Activated T-cell treated with anti-CD3 and anti-CD28 coated beads for 24 hours (primary cell): Measurements from ENCODE around the gene ANKRD1.
"Not testable (repeated sequence)": the region's sequence is repeated elsewhere in the genome, so short reads cannot be mapped to it uniquely, and the experiment has no call there.

Experiments
- DNase-seq: peaks from one replicate; pipeline ENCODE4 v3.0.0-alpha.2; 2020; ENCODE audit warnings: low read depth

The ANKRD1 gene

GRCh38 chr10:90920986-90921666, at the start of gene ANKRD1:
ANKRD1 (minus strand) TSS chr10:90921087; CDS start chr10:90921027, 60 bp downstream.
- no peak for DNase-seq

GRCh38 chr10:90969947-90970673, 49.2 kb upstream of the ANKRD1 start:
- DNase-seq = no peak

GRCh38 chr10:90969121-90969534, 48.2 kb upstream of the ANKRD1 start:
- no peak for DNase-seq

GRCh38 chr10:90968328-90969081, 47.6 kb upstream of the ANKRD1 start:
- DNase-seq = no peak

- DNase-seq = no peak
Measured at GRCh38 chr10:90967865-90968264, 47.0 kb upstream of the ANKRD1 start.

- no peak for DNase-seq
Measured at GRCh38 chr10:90966146-90966545, 45.3 kb upstream of the ANKRD1 start.

- no peak for DNase-seq
Measured at GRCh38 chr10:90965720-90966119, 44.8 kb upstream of the ANKRD1 start.

- no peak for DNase-seq
Measured at GRCh38 chr10:90964781-90965465, 44.0 kb upstream of the ANKRD1 start.

- DNase-seq = no peak
Measured at GRCh38 chr10:90963331-90963730, 42.4 kb upstream of the ANKRD1 start.

GRCh38 chr10:90960355-90960814, 39.5 kb upstream of the ANKRD1 start:
- no peak for DNase-seq

GRCh38 chr10:90959826-90960225, 38.9 kb upstream of the ANKRD1 start:
- DNase-seq = no peak

- DNase-seq = no peak
Measured at GRCh38 chr10:90958781-90959180, 37.9 kb upstream of the ANKRD1 start.

- no peak for DNase-seq
Measured at GRCh38 chr10:90947030-90947960, 26.4 kb upstream of the ANKRD1 start.

- DNase-seq = no peak
Measured at GRCh38 chr10:90945491-90946070, 24.7 kb upstream of the ANKRD1 start.

- DNase-seq = no peak
Measured at GRCh38 chr10:90944749-90945148, 23.9 kb upstream of the ANKRD1 start.

GRCh38 chr10:90942980-90943379, 22.1 kb upstream of the ANKRD1 start:
- not testable (repeated sequence) for DNase-seq

- DNase-seq = no peak
Measured at GRCh38 chr10:90939648-90940047, 18.8 kb upstream of the ANKRD1 start.

GRCh38 chr10:90939116-90939515, 18.2 kb upstream of the ANKRD1 start:
- no peak for DNase-seq

- no peak for DNase-seq
Measured at GRCh38 chr10:90937645-90938258, 16.9 kb upstream of the ANKRD1 start.

- no peak for DNase-seq
Measured at GRCh38 chr10:90936276-90936659, 15.4 kb upstream of the ANKRD1 start.
